PC-9 (cell line): ENCODE data around the gene RGS6.

Experiments used
- EZH2 ChIP-seq: fragments of 200-600 bp; sonication (generic); IDR thresholded peaks from 2 replicates; pipeline ENCODE4 v1.8.0; 2017; ENCODE audit warnings: antibody characterized with exemption, low read depth
- TF ChIP-seq, protein P1 (sequence below): fragments of 200-600 bp; sonication (generic); conservative IDR thresholded peaks from 2 replicates; pipeline ENCODE4 v1.6.1; 2017; ENCODE audit warnings: mixed run types, antibody characterized with exemption, mild to moderate bottlenecking, moderate library complexity

DNA sequence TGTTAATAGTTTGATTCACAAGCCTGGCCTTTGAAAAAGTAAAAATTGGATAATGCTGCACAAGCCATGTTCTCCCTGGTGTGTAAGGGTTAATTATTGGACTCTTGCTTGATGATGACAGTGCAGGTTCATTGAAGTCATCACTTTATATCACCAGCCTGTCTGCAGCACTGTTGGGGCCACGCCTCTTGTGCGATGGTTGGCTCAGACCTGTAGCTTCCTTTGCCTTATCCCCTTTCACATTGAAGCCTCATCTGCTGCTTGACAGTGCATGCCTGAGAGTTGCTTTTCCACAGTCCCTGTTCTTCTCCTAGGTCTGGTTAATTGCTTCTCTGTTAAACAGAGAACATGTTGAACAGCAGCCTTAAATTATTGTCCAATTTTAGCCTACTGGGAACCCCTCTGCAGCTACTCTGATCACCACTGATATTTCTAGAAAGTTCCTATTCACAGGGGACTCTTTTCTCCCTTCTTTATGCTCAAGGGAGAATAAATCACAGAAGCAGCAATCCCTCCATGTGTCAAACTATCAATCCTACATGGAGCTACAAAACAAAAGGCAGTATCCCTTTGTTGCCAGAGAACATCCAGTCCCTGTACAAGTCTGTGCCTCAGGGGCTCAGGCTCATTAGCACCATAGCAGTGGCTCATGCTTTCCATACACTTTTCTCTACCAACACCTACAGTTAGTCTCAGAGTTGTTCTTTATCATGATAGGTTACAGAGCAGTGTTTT is 322.1 kb downstream of the RGS6 start:
- TF ChIP-seq, protein P1, sequence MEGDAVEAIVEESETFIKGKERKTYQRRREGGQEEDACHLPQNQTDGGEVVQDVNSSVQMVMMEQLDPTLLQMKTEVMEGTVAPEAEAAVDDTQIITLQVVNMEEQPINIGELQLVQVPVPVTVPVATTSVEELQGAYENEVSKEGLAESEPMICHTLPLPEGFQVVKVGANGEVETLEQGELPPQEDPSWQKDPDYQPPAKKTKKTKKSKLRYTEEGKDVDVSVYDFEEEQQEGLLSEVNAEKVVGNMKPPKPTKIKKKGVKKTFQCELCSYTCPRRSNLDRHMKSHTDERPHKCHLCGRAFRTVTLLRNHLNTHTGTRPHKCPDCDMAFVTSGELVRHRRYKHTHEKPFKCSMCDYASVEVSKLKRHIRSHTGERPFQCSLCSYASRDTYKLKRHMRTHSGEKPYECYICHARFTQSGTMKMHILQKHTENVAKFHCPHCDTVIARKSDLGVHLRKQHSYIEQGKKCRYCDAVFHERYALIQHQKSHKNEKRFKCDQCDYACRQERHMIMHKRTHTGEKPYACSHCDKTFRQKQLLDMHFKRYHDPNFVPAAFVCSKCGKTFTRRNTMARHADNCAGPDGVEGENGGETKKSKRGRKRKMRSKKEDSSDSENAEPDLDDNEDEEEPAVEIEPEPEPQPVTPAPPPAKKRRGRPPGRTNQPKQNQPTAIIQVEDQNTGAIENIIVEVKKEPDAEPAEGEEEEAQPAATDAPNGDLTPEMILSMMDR, result no peak
- no peak for TF ChIP-seq EZH2
